LNCaP clone FGC (cell line): ENCODE data around the gene TBC1D16.
A peak's percentile ranks its signal among the peaks of the same experiment; 100 is the strongest.

ENCODE experiments used
- DNase-seq: peaks from one replicate; pipeline ENCODE4 v3.0.0-alpha.2; 2011; ENCODE audit warnings: low read depth
- H3K4me3 ChIP-seq: 2 replicates; pipeline ENCODE4 v1.5.1; 2011; ENCODE audit warnings: mild to moderate bottlenecking, low read depth, low read length, control low read depth
- TF ChIP-seq, protein P1 (sequence below): IDR thresholded peaks from 2 replicates; pipeline ENCODE4 v1.5.1; 2012; ENCODE audit warnings: mild to moderate bottlenecking; ENCODE audit not compliant: control insufficient read depth, insufficient read depth; ENCODE audit errors: extremely low read depth

TBC1D16 gene

DNA sequence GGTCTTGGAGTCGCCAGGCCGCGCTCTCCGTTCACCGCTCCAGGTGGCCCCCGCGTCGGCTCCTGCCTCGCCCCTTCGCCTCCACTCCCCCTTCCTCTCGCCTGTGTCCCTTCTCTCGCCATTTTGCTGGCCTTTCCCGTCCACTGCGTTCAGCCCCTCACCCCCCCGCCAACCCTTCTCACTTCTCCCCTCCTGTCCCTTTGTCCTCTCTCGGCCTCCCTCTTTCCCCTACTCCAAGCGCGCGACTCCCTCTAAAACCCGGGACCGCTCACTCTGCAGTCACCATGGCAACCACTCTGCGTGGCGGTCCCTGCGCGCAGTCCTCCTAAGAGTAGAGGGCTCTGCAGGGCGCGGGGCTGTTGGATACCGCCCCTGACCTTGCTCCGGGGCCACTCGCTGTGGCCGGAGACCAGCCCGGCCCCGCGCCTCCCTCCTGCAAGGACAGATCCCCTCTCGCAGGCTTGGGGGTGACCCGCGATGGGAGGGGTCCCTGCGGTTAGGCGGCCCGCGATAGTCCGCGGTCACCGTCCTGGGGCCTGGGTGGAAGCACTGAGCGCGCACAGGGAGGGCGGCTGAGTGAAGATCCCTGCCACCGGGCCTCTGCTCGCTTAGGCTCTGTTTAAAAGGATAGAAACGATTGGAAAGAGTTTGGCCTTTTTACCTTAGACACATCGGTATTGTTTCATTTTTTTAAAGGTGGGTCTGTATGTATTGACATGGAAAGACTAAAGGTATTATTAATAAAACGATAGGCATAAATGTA is 1.2 kb upstream of the TBC1D16 start:
- peak overlapping the region; percentile 86 for H3K4me3 ChIP-seq
- DNase-seq: no peak
- TF ChIP-seq, protein P1, sequence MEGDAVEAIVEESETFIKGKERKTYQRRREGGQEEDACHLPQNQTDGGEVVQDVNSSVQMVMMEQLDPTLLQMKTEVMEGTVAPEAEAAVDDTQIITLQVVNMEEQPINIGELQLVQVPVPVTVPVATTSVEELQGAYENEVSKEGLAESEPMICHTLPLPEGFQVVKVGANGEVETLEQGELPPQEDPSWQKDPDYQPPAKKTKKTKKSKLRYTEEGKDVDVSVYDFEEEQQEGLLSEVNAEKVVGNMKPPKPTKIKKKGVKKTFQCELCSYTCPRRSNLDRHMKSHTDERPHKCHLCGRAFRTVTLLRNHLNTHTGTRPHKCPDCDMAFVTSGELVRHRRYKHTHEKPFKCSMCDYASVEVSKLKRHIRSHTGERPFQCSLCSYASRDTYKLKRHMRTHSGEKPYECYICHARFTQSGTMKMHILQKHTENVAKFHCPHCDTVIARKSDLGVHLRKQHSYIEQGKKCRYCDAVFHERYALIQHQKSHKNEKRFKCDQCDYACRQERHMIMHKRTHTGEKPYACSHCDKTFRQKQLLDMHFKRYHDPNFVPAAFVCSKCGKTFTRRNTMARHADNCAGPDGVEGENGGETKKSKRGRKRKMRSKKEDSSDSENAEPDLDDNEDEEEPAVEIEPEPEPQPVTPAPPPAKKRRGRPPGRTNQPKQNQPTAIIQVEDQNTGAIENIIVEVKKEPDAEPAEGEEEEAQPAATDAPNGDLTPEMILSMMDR: no peak

DNA sequence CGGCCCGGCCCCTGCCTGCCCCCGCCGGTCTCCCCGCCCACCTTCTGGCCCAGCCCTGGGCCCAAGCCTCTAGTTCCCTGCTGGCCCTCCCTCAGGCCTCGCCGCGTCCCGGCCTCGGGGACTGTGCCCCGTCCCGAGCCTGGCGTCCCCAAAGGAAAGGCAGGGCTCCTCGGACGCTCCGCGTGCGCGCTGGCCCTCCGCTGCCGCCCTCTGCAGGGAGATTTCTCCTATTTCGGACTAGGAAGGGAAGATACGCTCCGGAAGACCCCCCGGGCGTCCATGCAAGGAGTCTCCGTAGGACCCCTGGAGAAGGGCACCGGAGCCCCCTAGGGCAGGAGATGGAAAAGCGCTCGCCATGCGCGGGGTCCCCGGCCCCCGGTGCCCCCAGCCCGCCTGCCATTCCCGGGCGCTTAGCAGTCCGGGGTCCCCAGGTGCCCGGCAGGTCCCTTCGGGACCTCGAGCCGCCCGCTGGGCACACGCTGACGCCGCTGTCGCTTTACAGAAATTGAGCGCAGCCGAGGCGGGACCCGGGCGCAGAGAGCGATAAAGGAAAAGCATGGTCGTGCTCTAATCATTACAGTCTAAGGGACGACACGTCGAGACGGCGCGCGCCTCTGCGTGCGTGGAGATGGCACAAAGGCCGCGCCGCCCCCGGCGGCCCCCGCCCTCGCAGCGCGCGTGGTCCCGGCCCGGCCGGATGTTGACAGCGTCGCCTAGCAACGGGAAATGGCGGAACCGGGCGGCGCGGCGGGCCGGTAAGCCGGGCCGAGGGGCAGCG is 454 bp upstream of the TBC1D16 start, which contains the start of gene CCDC40:
TSS of gene CCDC40 (plus strand) at position 706 of the 778 bp plus-strand sequence. CDS start at position 727, 21 bp downstream.
- TF ChIP-seq, protein P1: no peak
- peak within 1 kb of the TSS; percentile 86 for H3K4me3 ChIP-seq
- DNase-seq: no peak

DNA sequence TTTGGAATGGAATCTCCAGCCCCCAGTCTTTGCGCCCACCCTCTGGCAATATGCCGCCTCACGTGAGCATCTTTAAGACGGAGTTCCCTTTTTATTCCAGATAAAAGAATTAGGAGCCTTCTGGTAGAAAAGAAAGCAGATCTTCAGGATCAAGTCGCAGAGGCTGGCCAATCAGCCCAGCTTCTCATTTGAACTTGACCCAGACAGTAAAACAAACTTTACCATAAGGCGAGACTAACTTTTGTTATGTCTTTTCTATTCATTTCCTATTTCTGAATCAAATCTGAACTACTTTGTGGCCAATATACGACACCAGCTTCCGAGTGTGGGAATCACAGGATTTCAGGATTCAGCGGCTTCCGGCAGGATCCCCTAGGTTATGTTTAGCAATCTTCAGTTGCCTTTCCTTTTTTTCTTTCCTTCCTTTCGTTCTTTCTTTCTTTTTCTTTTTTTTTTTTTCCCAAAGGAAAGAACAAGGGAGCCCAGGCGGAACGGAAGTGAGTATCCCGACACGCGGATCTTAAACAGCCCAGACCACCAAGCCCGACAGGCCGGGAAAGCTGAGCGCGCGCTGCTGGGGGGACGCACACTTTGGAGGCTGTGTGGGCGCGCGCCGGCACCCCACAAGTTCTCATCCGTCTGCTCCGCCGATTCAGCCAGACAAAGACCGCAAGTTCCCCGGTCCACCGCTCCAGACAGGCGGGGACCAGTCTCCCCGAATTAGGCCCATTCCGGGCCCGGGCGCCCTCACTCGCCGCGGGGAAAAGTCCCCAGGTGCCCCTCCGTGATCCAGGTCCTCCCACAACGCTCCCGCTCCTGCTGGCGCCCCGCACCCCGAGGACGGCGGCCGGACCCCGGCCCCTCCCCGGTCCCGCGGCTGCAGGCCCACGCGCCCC is 633 bp downstream of the TBC1D16 start:
- TF ChIP-seq, protein P1: no peak
- DNase-seq: no peak
- peak overlapping the region; percentile 86 for H3K4me3 ChIP-seq

DNA sequence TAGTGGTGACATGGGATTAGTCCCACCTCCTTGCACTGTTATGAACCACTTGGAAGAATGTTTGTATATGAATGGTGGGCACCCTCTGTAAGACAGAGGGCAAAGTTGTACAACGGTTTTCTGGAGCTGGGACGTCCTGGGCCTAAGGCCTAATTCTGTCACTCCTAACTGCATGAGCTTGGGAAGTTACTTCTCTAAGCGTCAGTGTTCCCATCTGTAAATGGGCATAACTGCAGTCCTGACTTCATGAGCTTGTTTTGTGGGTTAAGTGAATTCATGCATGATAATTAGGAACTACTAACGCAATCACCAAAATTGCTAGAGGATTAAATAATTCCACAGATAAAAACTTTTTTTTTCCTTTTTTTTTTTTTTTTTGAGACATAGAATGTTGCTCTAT is 1.8 kb downstream of the TBC1D16 start:
- no peak for DNase-seq
- TF ChIP-seq, protein P1: no peak
- no peak overlapping the region for H3K4me3 ChIP-seq

DNA sequence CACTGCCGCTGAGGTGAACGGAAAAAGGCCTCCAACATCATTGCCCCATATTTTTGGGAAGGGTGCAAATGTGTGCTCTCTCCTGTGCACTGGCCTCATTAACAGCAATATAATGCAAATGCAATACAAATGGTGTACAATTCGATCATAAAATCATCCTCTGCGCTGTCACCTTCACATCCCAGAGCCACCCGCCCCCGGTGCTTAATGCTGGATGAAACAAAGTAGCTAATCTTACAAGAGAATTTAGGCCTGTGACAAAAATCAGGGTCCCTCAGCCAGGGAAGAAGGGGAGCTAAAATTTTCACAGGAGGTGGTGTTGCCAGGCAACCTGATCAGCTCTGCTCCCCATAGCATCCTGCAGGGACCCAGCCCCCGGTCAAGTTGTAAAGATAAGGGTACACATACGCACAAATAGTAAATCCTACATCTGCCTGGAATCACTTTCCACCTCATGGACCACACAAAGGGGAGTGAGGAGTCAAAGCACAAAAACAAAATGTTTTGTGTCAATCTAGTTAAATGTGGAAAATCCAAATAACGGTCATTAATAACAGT is 3.0 kb downstream of the TBC1D16 start:
- no peak overlapping the region for H3K4me3 ChIP-seq
- no peak for DNase-seq
- TF ChIP-seq, protein P1: no peak

DNA sequence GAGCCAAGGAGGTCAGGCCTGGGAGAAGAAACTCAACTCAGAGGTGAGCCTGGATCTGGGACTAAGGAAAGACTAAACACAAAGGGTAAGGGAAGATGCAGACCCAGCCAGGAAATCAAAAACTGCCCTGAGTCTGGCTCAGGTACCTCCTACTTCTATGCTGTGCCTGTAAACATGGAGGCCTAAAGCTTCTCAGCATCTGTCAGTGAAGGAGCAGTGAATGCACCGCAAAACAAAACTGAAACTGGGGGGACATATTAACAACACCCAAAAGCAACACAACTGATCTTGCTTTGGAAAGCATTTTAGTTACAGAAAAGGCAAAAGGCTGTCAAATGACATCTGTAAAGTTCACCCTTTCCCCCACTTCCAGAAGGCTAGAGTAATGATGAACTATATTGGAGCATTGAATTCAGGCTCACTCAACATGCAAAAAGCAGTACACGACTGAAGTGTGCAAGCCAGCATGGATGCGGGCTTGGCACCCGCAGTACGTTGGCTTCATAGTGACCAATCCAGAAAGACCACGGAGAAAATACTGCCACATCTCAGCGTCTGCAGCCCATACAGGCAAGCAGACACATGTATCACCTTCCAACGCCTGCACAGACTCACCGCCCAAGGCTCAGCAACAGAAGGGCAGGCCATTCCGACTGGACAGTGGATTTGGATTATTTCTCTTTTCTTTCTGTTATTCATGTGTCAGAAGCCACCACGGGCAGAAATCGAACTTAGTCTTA is 3.8 kb downstream of the TBC1D16 start:
- no peak overlapping the region for H3K4me3 ChIP-seq
- TF ChIP-seq, protein P1: no peak
- DNase-seq: no peak
